ENCODE measurements around the gene POLG2. TPM values are rescaled to one million over a fixed set of nuclear protein-coding genes. Genes with fewer than 3 reads are reported as not detected.

Gene POLG2
- total RNA-seq, 1 donor from 2014 or later: 12.0 TPM

- peaks cover 80% of the 10 kb centered on the region for H3K36me3 ChIP-seq
- no peak for ATAC-seq
- H3K4me3 ChIP-seq: no peak overlapping the region
- H3K27me3 ChIP-seq (ENCODE audit: low read depth): no peaks in the 10 kb centered on the region
- no peaks in the 10 kb centered on the region for H3K9me3 ChIP-seq
- intact Hi-C loops (cut with DNase I): no loop called here
- peaks cover 74% of the 10 kb centered on the region for H3K4me1 ChIP-seq
- TF ChIP-seq, protein P1, sequence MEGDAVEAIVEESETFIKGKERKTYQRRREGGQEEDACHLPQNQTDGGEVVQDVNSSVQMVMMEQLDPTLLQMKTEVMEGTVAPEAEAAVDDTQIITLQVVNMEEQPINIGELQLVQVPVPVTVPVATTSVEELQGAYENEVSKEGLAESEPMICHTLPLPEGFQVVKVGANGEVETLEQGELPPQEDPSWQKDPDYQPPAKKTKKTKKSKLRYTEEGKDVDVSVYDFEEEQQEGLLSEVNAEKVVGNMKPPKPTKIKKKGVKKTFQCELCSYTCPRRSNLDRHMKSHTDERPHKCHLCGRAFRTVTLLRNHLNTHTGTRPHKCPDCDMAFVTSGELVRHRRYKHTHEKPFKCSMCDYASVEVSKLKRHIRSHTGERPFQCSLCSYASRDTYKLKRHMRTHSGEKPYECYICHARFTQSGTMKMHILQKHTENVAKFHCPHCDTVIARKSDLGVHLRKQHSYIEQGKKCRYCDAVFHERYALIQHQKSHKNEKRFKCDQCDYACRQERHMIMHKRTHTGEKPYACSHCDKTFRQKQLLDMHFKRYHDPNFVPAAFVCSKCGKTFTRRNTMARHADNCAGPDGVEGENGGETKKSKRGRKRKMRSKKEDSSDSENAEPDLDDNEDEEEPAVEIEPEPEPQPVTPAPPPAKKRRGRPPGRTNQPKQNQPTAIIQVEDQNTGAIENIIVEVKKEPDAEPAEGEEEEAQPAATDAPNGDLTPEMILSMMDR (IDR thresholded peaks at IDR 0.05): no peak
- no peak for DNase-seq
- no peak overlapping the region for H3K27ac ChIP-seq
These were observed 5.2 kb upstream of the POLG2 start for GRCh38 chr17:64502021-64502420.

GRCh38 chr17:64500862-64501765 lies 4.3 kb upstream of the POLG2 start:
- DNase-seq (no peak), ATAC-seq (no peak)
- intact Hi-C loops (cut with DNase I): no loop called here
- TF ChIP-seq, protein P1 (IDR thresholded peaks at IDR 0.05): no peak
- Histone ChIP-seq H3K36me3 (peaks cover 80% of the 10 kb centered on the region), H3K27ac (no peak overlapping the region), H3K27me3 (ENCODE audit: low read depth) (no peaks in the 10 kb centered on the region), H3K9me3 (no peaks in the 10 kb centered on the region), H3K4me3 (no peak overlapping the region), H3K4me1 (peaks cover 75% of the 10 kb centered on the region)

DNA sequence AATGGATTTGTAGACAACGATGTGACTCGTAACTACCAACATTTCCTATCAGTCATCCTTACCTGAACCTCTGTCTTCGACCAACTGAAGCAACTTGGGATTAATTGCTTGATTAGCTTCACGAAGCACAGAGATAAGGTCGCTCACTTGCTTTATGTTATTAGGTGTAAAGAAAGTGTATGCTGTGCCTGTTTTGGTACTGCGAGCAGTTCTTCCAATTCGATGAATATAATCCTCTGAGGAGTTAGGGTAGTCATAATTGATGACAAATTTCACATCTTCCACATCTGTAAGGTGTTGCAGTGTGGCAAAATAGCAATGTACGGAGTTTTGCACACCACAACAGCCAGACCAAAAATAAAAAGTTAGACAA lies 3.6 kb upstream of the POLG2 start:
- no peak overlapping the region for H3K27ac ChIP-seq
- H3K4me3 ChIP-seq: no peak overlapping the region
- DNase-seq (no peak), ATAC-seq (no peak)
- H3K9me3 ChIP-seq: no peaks in the 10 kb centered on the region
- H3K27me3 ChIP-seq (ENCODE audit: low read depth): no peaks in the 10 kb centered on the region
- TF ChIP-seq, protein P1 (IDR thresholded peaks at IDR 0.05): no peak
- peaks cover 80% of the 10 kb centered on the region for H3K36me3 ChIP-seq
- H3K4me1 ChIP-seq: peaks cover 82% of the 10 kb centered on the region
- intact Hi-C loops (cut with DNase I): no loop called here

- Histone ChIP-seq H3K27ac (no peak overlapping the region), H3K4me3 (no peak overlapping the region), H3K27me3 (ENCODE audit: low read depth) (no peaks in the 10 kb centered on the region), H3K9me3 (no peaks in the 10 kb centered on the region), H3K36me3 (peaks cover 78% of the 10 kb centered on the region), H3K4me1 (peaks cover 87% of the 10 kb centered on the region)
- ATAC-seq (no peak), DNase-seq (no peak)
- intact Hi-C loops (cut with DNase I): no loop called here
- TF ChIP-seq, protein P1 (IDR thresholded peaks at IDR 0.05): no peak
These were observed 3.1 kb upstream of the POLG2 start for GRCh38 chr17:64499805-64500486.

GRCh38 chr17:64498308-64499203 lies 1.7 kb upstream of the POLG2 start:
- Histone ChIP-seq H3K27ac (no peak overlapping the region), H3K4me3 (no peak overlapping the region), H3K9me3 (no peaks in the 10 kb centered on the region), H3K36me3 (peaks cover 64% of the 10 kb centered on the region), H3K4me1 (peaks cover 86% of the 10 kb centered on the region), H3K27me3 (ENCODE audit: low read depth) (no peaks in the 10 kb centered on the region)
- DNase-seq (no peak), ATAC-seq (no peak)
- intact Hi-C loops (cut with DNase I): no loop called here
- TF ChIP-seq, protein P1 (IDR thresholded peaks at IDR 0.05): no peak
